Effector CD8-positive, alpha-beta T cell (primary cell): ENCODE data around the gene BCAT1.

Experiments used
- DNase-seq: peaks from one replicate; lab custom pipeline; 2025; lab: John Stamatoyannopoulos, UW
- total RNA-seq, 4 experiments: gene quantifications; one replicate each; lab custom pipeline; 2026; lab: John Stamatoyannopoulos, UW

The BCAT1 gene
- 1.9 to 71.3 (median 14.1) reads per million in 4 experiments for total RNA-seq

- no peak for DNase-seq
Observed at GRCh38 chr12:24948757-24949722, at the start of gene BCAT1. BCAT1 (minus strand) TSS chr12:24949101; CDS start chr12:24948932, 169 bp downstream.

GRCh38 chr12:24997970-24998582, 49.2 kb upstream of the BCAT1 start:
- DNase-seq, result no peak

- DNase-seq, result no peak
Observed at GRCh38 chr12:24997496-24997895, 48.6 kb upstream of the BCAT1 start.

- DNase-seq, result no peak
Observed at GRCh38 chr12:24996820-24997219, 47.9 kb upstream of the BCAT1 start.

- no peak for DNase-seq
Observed at GRCh38 chr12:24996102-24996797, 47.3 kb upstream of the BCAT1 start.

GRCh38 chr12:24993793-24994192, 44.9 kb upstream of the BCAT1 start:
- DNase-seq, result no peak

GRCh38 chr12:24991209-24992049, 42.5 kb upstream of the BCAT1 start:
- DNase-seq, result no peak

- DNase-seq, result no peak
Observed at GRCh38 chr12:24989216-24989615, 40.3 kb upstream of the BCAT1 start.

- DNase-seq, result no peak
Observed at GRCh38 chr12:24982250-24982649, 33.3 kb upstream of the BCAT1 start.

- no peak for DNase-seq
Observed at GRCh38 chr12:24979976-24980730, 31.3 kb upstream of the BCAT1 start.

- DNase-seq, result no peak
Observed at GRCh38 chr12:24979329-24979728, 30.4 kb upstream of the BCAT1 start.

- no peak for DNase-seq
Observed at GRCh38 chr12:24977711-24978110, 28.8 kb upstream of the BCAT1 start.

GRCh38 chr12:24977060-24977459, 28.2 kb upstream of the BCAT1 start:
- no peak for DNase-seq

- no peak for DNase-seq
Observed at GRCh38 chr12:24975425-24975824, 26.5 kb upstream of the BCAT1 start.

GRCh38 chr12:24974216-24974615, 25.3 kb upstream of the BCAT1 start:
- no peak for DNase-seq

- DNase-seq, result no peak
Observed at GRCh38 chr12:24972078-24972477, 23.2 kb upstream of the BCAT1 start.

- no peak for DNase-seq
Observed at GRCh38 chr12:24970177-24970576, 21.3 kb upstream of the BCAT1 start.

- DNase-seq, result no peak
Observed at GRCh38 chr12:24966951-24967564, 18.2 kb upstream of the BCAT1 start.

GRCh38 chr12:24964342-24964741, 15.4 kb upstream of the BCAT1 start:
- no peak for DNase-seq

- DNase-seq, result no peak
Observed at GRCh38 chr12:24960222-24960855, 11.4 kb upstream of the BCAT1 start.
